EL (cell line): ENCODE data around the gene LDHAL6B.

ENCODE experiments used
- DNase-seq: peaks from one replicate; pipeline ENCODE4 v3.0.0-alpha.2; 2016

LDHAL6B gene

GRCh38 chr15:59178151-59178695 is 28.4 kb upstream of the LDHAL6B start:
- DNase-seq = no peak

DNA sequence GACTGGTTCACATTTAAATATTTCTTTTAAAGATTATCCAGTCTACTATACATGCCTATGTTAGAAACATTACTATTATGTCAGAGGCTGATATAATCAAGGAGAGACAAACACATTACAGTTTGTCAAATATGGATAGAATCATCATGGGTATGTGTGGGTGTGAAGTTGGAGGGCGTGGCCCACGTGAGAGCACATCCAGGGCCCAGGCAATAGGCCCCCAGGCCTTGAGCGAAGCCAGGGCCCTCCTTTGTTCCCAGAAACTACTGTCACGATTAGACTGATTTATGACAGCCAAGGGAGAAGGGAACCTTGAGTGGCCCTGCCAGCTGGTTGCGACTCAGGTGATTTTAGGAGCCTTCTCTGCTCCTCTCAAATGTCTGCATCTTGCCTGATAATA is 26.9 kb upstream of the LDHAL6B start:
- no peak for DNase-seq

DNA sequence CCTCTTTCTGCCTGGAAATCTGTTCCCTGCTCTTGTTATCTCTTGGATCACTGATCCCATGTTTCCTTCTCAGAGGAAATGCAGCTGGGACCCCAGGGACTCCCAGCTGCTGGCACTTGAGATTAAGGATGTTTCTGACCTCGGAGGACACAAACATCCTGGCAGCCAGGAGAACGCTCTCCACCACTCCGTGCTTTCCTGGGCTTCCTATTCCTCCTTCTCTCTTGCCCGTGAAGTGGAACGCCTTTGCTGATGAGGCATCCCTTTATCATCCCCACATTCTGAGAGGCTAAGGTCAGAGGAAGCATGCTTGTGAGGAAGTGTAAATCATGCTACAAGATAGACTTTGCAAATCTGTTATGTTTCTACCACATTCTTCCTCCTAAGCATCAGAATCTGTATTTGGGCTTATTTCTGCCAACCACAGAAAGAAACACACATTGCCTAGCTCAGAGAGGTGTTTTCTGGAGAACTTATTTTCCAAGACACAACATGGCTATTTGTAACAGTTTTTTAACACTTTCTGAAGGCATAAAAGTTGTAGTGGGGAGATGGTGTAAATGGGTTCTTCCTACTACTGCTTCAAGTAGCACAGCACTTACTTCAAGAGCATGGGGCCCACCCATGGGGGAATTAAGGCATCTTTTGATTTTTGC is 25.6 kb upstream of the LDHAL6B start:
- peak; percentile 87 for DNase-seq

- DNase-seq = no peak
These were observed 20.9 kb upstream of the LDHAL6B start for GRCh38 chr15:59185725-59186124.

DNA sequence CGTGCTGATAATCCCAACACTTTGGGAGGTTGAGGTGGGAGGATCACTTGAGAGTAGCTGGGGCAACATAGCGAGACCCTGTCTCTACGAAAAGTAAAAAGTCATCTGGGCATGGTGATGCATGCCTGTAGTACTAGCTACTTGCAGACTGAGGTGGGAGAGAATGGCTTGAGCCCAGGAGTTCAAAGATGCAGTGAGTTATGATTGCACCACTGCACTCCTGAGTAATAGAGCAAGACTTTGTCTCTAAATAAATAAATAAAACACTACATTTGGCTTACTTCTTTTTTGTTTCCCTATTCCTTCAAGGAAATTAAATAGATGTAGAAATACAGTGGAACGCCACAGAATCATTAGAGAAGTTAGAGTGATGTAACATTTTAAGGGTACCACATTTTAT is 20.1 kb upstream of the LDHAL6B start:
- DNase-seq = no peak

- no peak for DNase-seq
These were observed 17.4 kb upstream of the LDHAL6B start for GRCh38 chr15:59189241-59189640.

DNA sequence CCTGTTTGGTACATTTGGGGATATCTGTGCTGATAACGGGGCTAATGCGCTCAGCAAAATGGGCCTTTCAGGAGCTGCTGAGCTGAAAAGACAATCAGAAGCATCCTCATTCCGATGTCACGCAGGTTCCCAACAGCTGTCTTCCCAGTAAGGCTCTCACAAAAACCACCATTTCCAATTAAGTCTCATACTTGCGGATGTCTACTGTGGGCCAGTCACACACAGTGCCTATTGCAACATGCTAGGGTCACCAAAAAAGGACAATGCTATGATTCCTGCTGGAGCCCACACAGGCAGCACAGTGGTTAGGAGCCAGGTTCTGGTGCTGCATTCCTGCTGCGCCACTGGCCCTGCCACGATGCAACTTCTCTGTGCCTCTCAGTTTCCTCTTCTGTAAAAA is 16.4 kb upstream of the LDHAL6B start:
- DNase-seq = no peak

GRCh38 chr15:59191855-59192237 is 14.8 kb upstream of the LDHAL6B start:
- peak; percentile 95 for DNase-seq

- DNase-seq = no peak
These were observed 11.9 kb upstream of the LDHAL6B start for GRCh38 chr15:59194639-59195325.

DNA sequence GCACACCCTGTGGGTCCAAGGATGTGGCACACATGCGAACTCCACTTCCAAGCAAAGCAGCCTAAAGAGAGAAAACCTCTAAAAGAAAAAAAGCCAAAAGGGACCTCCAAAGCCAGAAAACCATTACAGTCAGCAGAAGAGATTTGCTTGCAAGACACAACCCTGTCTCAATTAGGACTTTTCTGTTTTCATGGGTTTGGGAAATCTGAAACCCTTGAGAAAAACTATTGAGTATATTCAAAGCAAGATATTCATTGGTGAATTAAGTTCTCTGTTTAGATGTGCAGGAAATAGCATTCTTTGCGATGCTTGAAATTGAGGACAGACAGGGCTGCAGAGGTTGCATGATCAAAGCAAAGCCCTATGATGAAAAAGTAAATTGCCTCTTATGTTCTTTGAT is 10.2 kb upstream of the LDHAL6B start:
- DNase-seq = no peak

DNA sequence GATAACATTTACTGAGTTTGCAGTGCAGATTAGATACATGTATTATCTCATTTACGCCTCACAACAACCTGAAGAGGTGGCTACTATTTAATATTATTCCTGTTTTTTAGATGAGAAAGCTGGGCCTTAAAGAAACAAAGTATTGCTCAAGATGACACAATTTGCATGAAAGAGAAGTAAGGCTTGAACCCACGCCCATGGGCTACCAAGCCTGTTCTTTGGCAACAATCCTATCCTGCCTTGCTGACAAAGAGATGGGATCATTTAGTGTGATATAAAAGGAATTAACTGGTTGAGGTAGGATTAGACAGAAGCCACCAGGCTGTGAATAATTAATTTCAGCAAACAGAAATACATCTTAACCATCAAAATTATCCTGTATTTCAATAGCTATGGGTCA is 9.2 kb upstream of the LDHAL6B start:
- no peak for DNase-seq

DNA sequence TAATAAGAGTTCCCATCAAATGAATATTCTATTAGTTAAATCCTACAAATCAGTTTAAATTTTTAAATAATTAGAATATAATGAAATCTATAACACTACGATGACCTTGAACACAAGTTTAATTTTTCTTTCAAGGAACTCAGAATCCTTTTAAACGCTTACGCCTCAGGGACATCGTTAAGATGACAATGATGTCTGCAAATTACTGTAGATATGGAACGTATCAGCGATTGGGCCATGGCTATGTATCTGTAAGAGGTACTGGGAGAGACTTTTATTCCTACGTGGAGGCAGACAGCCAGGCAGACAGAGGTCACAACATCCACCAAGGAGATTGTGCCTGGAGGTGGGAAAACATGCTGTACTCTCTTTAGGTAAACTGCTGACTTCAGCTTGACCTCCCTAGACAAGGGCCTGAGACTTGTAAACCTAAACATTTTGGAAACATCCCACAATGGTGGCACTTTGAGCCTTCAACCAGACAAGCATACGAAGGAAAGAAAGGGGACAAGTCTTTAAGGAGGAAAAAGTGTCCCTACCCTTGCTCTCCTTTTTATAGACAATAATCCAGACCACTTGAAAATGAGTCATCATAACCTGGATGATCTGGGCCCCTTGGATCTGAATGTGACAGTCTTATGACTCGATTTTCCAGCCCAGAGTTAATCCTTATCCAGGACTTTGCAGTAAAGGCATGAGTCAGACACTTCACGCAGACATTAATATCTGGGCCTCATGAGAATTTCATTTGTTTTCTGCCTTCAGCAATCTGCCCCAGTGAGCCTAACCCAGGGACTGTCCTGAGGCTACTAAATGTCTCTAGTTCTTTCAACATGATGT is 6.8 kb upstream of the LDHAL6B start:
- peak; percentile 78 for DNase-seq

DNA sequence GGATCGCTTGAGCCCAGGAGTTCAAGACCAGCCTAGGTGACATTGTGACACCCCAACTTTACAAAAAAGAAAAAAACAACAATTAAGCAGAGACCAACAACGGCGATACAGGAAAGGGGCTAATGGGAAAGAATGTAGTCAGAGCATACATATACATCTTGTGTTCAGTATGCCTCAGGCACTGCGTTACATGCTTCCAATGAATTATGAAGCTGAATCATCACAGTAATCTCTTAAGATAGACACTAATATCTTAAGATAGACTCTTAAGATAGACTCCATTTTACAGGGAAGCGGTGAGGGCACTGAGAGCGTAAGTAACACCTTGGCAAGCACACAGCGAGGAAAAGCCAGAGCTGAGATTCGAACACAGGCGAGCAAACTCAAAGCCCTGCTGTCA is 6.1 kb upstream of the LDHAL6B start:
- DNase-seq = peak; percentile 56

- DNase-seq = no peak
These were observed 3.6 kb upstream of the LDHAL6B start for GRCh38 chr15:59203008-59203407.

DNA sequence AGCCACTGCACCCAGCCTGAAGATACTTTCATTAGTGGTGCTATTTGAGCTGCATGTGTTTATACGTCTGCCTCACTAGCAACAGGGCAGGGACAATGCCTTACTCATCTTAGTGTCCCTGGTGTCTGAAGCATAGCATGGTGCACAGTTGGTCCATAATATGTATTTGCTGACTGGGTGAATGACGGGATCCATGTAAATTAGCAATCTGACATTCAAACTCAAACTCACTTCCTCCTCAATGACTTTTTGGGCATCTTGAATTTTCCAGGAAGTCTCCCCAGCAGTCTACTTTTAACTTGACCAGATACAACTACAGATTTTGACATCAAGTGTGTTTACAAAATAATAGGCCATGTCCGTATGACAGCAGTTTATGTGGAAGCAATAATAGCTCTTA is 3.0 kb upstream of the LDHAL6B start:
- DNase-seq = no peak

- DNase-seq = no peak
These were observed 612 bp upstream of the LDHAL6B start for GRCh38 chr15:59205839-59206622.

- DNase-seq = peak; percentile 60
These were observed 2.1 kb downstream of the LDHAL6B start for GRCh38 chr15:59208613-59209249.

DNA sequence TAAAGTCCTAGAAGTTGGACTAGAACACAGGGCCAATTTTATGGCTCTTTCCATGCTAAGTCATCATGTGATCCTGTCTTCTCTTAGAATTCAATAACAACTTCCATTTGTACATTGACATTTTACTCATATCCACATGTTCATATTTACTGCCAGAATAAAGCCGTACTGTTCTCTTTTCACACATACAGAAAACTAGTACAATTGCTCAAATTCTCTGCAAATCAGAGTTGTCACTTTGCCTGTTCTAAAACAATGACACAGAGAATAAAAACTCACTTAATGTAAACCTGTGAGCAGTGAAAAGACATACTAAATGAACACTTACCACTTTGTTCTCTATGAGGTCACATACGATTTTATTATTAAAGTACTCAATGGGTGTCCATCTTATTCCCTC is 3.5 kb downstream of the LDHAL6B start:
- DNase-seq = no peak

DNA sequence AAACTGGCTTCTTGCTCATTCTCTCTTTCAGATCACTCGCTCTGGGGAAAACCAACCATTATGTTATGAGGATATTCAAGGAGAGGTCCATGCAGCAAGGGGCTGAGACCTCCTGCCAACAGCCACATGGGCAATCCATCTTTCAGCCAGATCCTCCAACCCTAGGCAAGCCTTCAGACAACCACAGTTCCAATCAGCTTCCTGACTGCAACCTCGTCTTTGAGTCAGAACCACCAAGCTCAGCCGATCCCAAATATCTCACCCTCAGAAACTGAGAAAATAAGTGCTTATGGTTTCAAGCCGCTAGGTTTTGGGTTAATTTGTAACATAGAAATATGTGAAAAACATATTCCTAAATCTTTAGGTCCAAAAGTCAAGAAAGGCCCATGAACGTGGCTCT is 10.3 kb downstream of the LDHAL6B start:
- DNase-seq = no peak

GRCh38 chr15:59217876-59218498 is 11.3 kb downstream of the LDHAL6B start:
- DNase-seq = no peak

DNA sequence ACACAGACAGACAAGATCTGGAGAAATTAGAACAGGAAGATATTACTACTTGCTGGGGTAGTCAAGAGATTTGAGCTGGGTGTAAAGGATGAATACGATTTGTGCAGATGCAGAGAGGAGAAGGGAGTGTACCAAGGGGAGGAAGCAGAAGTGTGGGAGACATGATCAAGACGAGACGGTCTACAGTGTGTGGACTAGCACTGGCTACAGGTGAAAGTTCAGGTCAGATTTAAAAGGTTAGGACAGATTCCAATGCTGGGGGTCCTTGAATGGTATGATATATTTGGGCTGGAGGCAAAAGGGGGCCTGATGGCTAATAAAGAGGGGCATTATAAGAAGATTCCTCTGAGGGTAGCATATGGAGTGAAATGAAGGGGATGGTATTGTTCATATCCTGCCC is 12.1 kb downstream of the LDHAL6B start:
- no peak for DNase-seq
